GF-D8 (cell line): ENCODE results near the gene TMEM242.
A peak's percentile ranks its signal among the peaks of the same experiment; 100 is the strongest.
"Not testable (repeated sequence)": the region's sequence is repeated elsewhere in the genome, so short reads cannot be mapped to it uniquely, and the experiment has no call there.

Experiments
- DNase-seq: peaks from one replicate; lab custom pipeline; 2025; lab: John Stamatoyannopoulos, UW

TMEM242 gene

DNA sequence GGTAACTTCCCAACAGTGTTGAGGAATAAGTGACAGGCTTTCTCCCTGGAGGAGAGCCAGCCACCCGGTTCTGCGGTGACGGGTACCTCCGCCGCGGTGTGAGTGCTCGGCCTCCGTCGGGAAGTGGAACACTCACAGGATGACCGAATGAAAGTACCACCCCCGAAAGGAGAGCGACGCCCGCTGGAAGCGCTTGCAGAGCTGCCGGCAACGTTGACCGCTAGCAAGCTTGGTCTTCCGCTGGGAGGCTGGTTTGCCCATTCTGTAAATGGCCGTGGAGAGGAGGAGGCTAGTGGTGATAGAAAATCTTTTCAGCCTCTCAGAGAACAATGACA is 614 bp upstream of the TMEM242 start:
- no peak for DNase-seq

DNA sequence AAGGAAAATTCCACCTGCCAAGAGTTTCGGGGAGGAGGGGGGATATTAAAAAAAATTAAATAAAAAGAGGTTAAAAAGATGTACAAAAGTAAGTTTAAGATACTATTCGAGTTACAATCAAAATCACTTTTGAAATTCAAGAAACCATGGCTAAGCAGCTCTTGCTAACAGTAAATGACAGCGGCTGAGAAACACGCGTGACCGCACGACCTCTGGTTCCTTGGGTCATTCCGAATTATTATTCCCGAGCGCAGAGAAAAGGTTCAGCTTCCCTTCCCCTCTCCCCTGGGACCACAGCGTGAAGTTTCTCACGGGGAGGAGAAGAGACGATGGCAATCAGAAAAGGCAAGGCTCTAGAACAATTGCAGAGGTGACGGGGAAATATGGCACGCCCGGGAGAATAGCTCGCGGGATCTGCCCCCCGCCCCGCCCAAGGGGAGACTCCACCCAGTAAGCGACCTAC is 496 bp downstream of the TMEM242 start:
- DNase-seq, result no peak

DNA sequence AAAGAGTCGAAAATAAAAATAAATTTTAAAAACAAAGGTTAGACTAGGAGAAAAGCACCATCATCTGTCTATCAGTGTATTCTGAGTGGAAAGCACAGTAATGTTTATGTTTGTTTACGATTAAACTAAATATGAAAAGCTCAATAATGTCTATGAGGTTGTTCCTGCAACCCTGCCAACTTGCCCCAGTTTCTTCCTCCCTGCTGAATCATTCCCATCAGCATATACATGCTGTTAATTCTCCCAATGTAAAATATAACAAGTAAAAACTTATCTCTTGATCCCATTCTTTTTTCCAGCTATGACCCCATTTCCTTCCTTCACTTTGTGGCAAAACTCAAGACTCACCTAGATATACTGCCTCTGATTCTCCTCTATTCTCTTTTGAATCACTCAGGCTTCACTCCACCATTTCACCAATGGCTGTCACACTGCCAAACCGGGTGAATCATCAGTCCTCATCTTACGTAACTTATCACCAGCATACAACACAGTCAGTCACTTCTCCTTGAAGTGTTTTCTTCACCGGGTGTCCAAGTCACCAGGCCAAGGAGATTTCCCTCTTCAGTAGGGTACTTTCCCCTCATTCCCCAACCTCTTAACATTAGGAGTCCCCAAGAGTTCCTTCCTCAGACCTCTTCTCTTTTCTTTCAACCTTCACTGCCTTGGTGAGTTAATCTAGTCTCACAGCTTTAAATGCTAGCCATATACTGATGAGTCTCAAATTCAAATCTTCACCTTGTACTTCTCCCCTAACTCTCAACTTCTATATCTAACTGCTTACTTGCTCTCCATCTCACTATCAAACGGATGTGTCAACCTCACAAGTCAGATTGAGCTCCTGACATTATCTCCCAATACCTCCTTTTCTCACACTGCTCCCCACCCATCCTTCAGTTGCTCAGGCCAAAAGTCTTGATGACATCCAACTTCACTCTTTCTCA is 6.2 kb downstream of the TMEM242 start:
- no peak for DNase-seq

DNA sequence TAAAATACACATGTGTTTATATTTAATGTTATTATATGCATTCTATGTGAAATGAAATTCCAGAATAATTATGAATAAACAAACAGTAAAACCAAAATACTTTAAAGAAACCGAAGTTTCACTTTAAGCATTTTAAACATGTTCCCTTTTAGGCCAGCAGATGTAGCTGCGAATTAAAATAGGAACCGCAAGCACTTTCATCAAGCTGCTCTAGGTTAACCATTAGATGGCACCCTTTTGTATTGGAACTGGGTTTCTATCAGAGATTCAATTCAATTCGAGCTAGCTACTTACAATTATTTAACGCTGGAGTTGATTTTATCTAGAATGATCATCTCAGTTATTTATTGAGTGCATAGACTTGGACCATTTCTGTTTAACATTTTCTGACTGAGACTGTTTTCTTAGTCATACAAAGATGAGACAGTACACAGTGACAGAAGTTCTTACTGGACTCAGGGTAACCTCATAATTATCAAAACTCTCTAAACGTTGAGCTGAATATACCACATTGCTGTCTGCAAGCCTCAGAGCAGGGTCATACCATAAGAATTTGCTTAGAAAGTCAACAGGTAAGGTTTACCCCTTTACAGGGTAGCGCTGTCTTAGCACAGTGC is 8.5 kb downstream of the TMEM242 start:
- DNase-seq, result no peak

DNA sequence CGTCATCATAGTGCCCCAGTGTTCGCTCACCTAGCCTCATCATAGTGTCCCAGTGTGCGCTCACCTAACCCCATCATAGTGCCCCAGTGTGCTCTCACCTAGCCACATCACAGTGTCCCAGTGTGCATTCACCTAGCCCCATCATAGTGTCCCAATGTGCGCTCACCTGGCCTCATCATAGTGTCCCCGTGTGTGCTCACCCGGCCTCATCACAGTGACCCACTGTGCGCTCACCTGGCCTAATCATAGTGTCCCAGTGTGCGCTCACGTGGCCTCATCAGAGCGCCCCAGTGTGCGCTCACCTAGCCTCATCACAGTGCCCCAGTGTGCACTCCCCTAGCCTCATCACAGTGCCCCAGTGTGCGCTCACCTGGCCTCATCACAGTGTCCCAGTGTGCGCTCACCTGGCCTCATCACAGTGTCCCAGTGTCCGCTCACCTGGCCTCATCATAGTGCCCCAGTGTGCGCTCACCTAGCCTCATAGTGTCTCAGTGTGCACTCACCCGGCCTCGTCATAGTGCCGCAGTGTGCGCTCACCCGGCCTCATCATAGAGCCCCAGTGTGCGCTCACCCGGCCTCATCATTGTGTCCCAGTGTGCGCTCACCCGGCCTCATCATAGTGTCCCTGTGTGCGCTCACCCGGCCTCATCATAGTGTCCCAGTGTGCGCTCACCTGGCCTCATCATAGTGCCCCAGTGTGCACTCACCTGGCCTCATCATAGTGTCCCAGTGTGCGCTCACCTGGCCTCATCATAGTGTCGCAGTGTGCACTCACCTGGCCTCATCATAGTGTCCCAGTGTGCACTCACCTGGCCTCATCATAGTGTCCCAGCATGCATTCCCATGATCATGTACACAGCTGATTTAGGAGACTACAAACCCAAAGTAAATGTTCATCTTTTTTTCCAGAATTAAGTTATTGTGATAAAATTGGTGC is 9.5 kb downstream of the TMEM242 start:
- no peak for DNase-seq

- DNase-seq, result no peak
These were observed 10.6 kb downstream of the TMEM242 start for GRCh38 chr6:157312757-157313156.

DNA sequence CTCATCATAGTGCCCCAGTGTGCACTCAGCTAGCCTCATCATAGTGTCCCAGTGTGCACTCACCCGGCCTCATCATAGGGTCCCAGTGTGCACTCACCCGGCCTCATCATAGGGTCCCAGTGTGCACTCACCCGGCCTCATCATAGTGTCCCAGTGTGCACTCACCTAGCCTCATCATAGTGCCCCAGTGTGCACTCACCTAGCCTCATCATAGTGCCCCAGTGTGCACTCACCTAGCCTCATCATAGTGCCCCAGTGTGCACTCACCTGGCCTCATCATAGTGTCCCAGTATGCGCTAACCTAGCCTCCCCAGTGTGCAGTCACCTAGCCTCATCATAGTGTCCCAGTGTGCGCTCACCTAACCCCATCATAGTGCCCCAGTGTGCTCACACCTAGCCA is 12.6 kb downstream of the TMEM242 start:
- DNase-seq, result not testable (repeated sequence)

DNA sequence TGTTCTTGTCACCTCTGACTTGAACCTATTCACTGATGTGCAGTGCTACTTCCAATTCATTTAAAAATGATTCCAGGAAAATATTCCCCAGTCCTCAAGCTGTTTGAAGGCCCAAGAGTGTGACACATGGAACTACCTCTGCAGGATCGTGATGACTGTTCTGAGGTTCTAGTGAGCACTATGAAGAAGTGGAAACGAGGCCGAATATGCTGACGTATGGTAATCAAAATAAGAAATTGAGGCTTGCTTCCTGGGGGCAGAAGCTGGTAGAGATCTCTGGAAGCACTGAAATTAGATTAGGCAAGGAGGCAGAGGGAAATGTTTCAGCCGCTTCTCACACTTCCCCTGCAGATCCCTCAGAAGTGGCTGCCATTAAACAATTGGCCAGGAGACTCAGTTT is 15.7 kb downstream of the TMEM242 start:
- no peak for DNase-seq

DNA sequence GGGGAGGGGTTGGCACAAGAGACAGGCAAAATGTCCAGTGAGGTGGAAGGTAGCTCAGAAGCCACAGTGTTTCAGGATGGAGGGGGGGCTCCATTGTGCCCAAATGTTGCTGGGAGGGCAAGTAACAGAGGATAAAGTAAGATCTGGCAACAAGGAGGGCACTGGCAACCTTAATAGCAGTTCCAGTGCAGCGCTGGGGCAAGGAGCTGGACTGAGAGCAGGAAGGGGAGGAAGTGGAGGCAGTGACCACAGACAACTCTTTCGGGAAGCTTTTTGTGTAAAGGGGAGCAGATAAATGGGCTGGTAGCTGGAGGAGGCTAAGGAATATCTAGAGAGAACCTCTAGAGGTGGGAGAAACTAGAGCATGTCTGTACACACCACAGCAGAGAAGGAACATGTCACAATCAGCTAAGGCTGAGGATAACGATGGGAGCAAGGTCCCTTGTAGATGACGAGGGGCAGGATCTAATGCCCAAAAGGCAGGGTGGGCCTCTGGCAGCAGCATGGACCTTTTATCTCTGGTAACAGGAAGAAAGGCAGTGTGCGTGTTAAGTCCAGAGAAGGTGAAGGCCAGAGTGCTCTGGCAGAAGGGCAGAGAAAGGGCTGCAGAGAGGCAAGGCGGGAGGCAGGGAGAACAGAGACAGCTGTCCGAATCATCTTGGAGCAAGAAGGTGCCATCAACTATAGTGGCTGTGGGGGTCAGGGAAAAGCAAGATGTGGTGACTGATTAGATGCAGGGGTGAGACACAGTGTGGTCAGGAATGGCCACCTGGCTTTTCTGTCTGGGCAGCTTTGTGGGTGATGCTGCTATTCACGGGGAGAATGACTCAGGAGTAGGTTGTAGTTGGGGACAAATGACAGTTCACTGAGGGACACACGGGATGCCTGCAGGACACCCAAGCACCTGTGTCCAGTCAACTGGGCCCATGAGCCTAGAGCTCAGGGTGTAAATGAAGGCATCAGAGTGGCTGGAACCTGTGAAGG is 17.4 kb downstream of the TMEM242 start:
- no peak for DNase-seq

- DNase-seq, result peak; percentile 44
These were observed 18.2 kb downstream of the TMEM242 start for GRCh38 chr6:157304899-157305663.

DNA sequence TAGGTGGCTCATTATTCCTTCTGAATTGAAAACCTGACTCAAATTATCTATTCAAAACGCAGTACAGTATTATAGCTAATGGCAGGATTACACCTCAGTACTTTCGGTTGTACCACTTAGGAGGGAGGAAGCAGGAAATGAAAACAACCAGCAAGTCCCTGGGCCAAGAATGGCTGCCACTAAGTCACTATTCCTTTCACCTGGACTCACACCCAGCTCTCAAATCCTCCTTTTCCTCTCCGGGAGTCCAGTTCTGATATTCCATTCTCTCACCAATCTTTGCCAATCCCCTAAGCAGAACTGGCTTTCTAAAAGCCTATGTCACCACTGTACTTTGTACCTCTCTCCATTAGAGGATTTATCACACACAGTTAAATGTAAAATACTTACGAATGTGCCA is 20.6 kb downstream of the TMEM242 start:
- no peak for DNase-seq

GRCh38 chr6:157300436-157300835 is 22.9 kb downstream of the TMEM242 start:
- no peak for DNase-seq

DNA sequence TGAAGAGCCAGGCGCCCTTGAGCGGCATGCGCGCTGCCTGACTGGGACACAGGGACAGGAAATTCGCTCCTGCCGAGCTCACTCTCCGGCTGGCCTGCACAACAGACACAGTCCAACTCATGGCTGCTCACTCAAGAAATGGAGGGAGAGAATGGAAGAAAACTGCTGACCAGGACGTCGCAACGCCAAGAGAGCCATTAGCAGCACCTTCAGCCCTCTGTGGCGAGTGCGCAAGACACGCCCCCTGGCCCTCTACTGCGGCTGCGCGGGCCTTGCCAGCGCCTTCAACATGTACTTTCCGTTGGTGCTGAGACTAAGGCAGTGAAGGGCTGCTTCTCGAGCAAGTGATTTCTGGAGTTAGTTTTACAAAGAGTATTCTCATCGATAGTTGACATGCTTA is 23.3 kb downstream of the TMEM242 start:
- DNase-seq, result no peak

GRCh38 chr6:157298216-157298724 is 25.0 kb downstream of the TMEM242 start:
- DNase-seq, result no peak

DNA sequence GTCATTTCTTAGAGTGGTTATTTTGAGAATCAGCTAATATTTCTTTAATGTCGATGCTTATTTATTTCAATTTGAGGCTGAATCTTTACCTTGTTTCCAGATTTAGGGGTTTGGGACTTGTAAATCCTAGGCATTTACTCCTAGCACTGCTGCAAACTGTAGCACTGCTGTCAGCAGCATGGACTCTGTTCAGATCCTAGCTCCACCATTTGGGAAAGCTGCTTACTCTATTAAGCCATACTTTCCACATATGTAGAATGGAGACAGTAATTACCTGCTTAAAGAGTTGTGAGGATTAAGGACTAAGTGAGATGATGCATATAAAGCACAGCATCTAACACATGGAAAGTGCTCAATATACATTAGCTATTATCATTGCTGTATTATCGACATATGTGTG is 28.7 kb downstream of the TMEM242 start:
- no peak for DNase-seq

DNA sequence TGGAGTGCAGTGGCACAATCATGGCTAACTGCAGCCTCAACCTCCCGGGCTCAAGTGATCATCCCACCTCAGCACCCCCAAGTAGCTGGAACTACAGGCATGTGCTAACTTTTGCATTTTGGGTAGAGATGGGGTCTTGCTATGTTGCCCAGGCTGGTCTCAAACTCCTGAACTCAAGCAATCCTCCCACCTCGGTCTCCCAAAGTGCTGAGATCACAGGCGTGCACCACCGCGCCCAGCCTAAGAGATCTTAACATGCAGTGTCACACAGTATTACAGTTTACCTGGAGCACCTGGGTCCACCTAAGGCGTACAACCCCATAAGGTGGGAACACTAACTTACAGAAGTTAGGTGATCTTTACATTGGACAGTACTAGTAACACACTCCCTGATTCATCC is 29.5 kb downstream of the TMEM242 start:
- DNase-seq, result no peak

- no peak for DNase-seq
These were observed 31.1 kb downstream of the TMEM242 start for GRCh38 chr6:157292202-157292601.

DNA sequence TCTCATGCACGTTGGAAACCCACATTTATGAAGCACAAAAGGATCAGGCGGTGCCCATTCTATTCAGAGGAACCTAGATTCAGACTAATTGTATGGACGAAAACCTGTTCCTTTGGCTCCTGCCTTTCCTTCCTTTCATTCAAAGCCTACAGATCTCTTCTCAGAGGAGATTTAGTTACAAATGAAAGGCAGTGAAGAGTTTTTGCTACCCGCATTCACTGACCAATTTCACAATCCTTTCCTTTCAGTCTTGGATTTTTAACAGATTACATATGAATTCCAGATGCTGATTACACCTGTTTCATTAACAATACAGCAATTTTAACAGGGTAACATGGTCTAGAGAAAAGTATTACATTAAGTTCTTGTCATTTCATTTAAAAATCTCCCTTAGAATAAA is 32.0 kb downstream of the TMEM242 start:
- DNase-seq, result no peak

- no peak for DNase-seq
These were observed 32.5 kb downstream of the TMEM242 start for GRCh38 chr6:157290797-157291196.

DNA sequence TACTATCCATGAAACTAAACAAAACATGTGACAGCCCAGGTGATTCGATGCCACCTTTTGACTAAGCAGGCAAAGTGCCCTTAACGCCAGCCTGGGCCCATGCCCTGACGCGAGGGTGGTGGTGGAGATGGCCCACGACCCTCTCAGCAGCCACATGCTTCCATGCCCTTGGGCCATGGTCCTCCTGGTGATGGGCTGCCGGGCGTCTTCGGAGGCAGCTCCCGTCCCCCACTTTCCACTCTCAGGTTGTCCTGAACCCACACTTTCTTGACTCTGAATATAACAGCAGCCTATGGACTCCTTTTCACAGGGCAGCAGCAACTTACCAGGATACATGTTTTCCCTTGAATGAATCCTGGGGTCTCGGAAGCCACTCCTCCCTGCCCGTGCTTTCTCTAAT is 33.6 kb downstream of the TMEM242 start:
- DNase-seq, result no peak
